HAP-1 (cell line): Measurements from ENCODE around the gene NFU1.
"Not testable (repeated sequence)": the region's sequence is repeated elsewhere in the genome, so short reads cannot be mapped to it uniquely, and the experiment has no call there.

Source experiments
- DNase-seq, 2 experiments: peaks; one replicate each; pipeline ENCODE4 v3.0.0-alpha.2; 2016 to 2020; ENCODE audit warnings: low spot score in 2 of 2
- H3K27me3 ChIP-seq: fragments of 250-450 bp; sonication (Bioruptor Pico); 2 replicates; pipeline ENCODE4 v1.5.1; 2020; ENCODE audit warnings: low read depth, mild to moderate bottlenecking, moderate library complexity
- H3K36me3 ChIP-seq: fragments of 250-450 bp; sonication (Bioruptor Pico); replicated peaks from 2 replicates; pipeline ENCODE4 v1.5.1; 2020; ENCODE audit warnings: mild to moderate bottlenecking
- H3K4me1 ChIP-seq: fragments of 250-450 bp; sonication (Bioruptor Pico); 2 replicates; pipeline ENCODE4 v1.5.1; 2020; ENCODE audit warnings: mild to moderate bottlenecking
- H3K4me3 ChIP-seq: fragments of 250-450 bp; sonication (Bioruptor Pico); 2 replicates; pipeline ENCODE4 v1.5.1; 2020; ENCODE audit warnings: mild to moderate bottlenecking, moderate library complexity
- H3K9me3 ChIP-seq: fragments of 250-450 bp; sonication (Bioruptor Pico); 2 replicates; pipeline ENCODE4 v1.5.1; 2020; ENCODE audit warnings: mild to moderate bottlenecking, moderate library complexity
- in situ Hi-C: fragments of 300-500 bp; cut with MboI; formaldehyde crosslinking; loops from 3 replicates; pipeline ENCODE4 v1.14.3; 2020; ENCODE audit warnings: low sequenced_read_pairs, inconsistent platforms, mixed read lengths

The NFU1 gene

DNA sequence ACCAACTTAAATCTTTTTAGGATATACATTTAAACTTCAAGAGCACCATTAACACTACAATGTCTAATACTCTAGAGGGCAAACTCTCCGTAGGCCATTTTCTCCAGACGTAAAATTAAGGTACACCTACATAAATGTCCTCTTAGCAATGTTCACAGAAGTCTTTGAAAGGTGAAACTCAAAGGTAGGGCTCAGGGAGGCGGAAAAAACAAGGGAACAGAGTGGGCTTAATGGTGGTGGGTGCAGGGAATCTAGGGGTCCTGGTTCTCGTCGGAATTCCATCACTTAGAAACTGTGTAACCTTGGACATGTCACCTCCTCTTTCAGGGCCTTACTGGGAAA, 668 bp downstream of the NFU1 start:
- peak overlapping the region; percentile 93 for H3K4me3 ChIP-seq
- in situ Hi-C loops: no loop called here
- peak in 1 of 2 experiments; percentile 23 for DNase-seq

DNA sequence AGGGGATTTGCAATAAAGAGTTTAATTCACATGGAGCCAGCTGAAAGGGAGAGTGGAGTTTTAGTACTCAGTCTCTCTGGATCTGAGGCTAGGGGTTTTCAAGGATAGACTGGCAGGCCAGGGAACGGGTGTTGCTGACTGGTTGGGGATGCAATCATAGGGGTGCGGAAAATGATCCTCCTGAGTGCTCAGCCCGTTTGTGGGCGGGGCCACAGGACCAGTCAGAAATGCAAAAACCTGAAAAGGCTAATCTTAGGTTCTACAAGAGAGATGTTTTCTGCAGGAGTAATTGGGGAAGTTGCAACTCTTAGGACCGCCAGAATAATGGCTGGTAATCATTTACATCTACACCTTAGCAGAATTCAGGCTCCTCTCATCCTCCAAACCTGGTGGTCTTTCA, 2.5 kb downstream of the NFU1 start:
- peaks cover 14% of the 10 kb centered on the region for H3K4me1 ChIP-seq
- no peak overlapping the region for H3K4me3 ChIP-seq
- no peaks in the 10 kb centered on the region for H3K27me3 ChIP-seq
- in situ Hi-C loops: no loop called here
- DNase-seq: no peak
- H3K9me3 ChIP-seq: no peaks in the 10 kb centered on the region
- no peaks in the 10 kb centered on the region for H3K36me3 ChIP-seq

More for the DNA sequence above, 668 bp downstream of the NFU1 start:
- Histone ChIP-seq H3K9me3 (no peaks in the 10 kb centered on the region), H3K4me1 (peaks cover 14% of the 10 kb centered on the region), H3K36me3 (no peaks in the 10 kb centered on the region), H3K27me3 (no peaks in the 10 kb centered on the region)

DNA sequence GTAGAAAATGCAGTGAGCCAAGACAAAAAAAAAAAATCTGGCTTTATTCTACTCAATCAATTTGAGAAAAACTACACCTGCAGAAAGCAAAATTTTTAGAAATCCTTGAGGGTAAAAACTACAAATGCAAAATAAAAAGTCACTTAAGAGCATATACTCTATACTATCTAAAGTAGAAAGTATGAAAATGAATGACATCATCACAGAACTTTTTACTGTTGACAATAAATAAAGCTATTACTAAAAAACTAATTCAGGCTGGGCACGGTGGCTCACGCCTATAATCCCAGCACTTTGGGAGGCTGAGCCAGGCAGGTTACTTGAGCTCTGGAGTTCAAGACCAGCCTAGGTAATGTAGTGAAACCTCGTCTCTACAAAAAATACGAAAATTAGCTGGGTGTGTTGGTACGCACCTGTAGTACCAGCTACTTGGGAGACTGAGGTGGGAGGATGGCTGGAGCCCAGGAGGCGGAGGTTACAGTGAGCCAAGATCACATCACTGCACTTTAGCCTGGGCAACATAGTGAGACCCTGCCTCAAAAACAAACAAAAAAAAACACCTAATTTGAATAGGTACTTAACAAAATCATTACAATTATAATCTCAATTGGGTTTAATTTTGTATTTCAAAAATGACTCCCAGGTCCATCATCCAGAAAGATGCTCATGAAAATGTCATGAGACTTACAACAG, 7.6 kb downstream of the NFU1 start:
- Histone ChIP-seq H3K27me3 (no peaks in the 10 kb centered on the region), H3K4me1 (no peaks in the 10 kb centered on the region; the same call in 1 of the 2 replicates), H3K36me3 (peaks cover 21% of the 10 kb centered on the region), H3K4me3 (no peak overlapping the region), H3K9me3 (no peaks in the 10 kb centered on the region)
- no peak for DNase-seq
- in situ Hi-C loops: no loop called here

DNA sequence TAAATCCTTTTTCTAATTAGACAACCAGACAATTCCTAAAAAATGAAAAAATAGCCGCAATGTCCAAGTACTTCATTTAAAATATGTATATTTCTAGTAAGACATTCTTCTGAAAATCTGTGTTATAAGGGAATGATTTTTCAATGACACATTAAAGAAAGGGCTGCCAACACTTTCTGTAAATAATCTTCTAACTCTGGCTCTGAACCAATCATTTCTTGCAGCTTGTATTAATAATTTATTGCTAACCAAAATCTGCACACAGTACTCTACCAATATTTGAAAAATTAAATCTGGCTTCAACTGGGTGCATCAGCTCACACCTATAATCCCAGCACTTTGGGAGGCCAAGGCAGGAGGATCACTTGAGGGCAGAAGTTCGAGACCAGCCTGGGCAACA, 8.3 kb downstream of the NFU1 start:
- DNase-seq: no peak
- Histone ChIP-seq H3K4me1 (no peaks in the 10 kb centered on the region; the same call in 1 of the 2 replicates), H3K4me3 (no peak overlapping the region), H3K27me3 (no peaks in the 10 kb centered on the region), H3K9me3 (no peaks in the 10 kb centered on the region), H3K36me3 (peaks cover 21% of the 10 kb centered on the region)
- in situ Hi-C loops: no loop called here

DNA sequence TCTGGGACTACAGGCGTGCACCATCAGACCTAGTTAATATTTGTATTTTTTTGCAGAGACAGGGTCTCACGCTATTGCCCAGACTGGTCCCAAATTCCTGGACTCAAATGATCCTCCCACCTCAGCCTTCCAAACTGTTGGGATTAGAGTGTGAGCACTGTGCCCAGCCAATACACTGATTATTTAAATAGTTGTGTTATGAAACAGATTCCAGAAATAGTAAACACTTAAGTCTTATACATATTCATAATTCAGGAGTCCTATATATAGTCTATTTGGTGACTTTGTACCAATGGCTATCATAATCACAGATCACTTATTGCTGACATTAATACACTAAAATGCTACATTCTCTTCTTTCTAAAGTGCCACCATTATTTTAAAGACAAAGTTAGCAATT, 12.8 kb downstream of the NFU1 start:
- Histone ChIP-seq H3K36me3 (peaks cover 26% of the 10 kb centered on the region), H3K9me3 (no peaks in the 10 kb centered on the region), H3K4me3 (no peak overlapping the region), H3K27me3 (no peaks in the 10 kb centered on the region), H3K4me1 (no peaks in the 10 kb centered on the region; the same call in 1 of the 2 replicates)
- no peak for DNase-seq
- in situ Hi-C loops: no loop called here

DNA sequence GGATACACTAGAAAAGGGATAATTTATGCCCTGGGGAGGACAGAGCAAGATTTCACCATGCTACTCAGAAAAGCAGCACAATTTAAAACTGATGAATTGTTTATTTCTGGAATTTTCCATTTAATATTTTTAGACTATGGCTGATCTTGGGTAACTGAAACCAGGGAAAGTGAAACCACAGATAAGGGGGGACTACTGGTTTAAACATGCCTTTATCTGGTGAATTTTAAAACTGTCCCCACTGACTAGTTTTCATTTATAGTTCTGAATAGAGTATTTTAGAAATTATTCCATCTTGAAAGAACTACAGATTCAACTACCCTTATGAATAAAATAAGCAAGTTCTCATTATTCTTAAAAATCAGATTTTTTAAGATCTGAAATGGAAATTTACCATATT, 15.0 kb downstream of the NFU1 start:
- no peak overlapping the region for H3K4me3 ChIP-seq
- H3K36me3 ChIP-seq: peaks cover 30% of the 10 kb centered on the region
- in situ Hi-C loops: no loop called here
- H3K27me3 ChIP-seq: no peaks in the 10 kb centered on the region
- no peak for DNase-seq
- no peaks in the 10 kb centered on the region for H3K4me1 ChIP-seq
- H3K9me3 ChIP-seq: no peaks in the 10 kb centered on the region

DNA sequence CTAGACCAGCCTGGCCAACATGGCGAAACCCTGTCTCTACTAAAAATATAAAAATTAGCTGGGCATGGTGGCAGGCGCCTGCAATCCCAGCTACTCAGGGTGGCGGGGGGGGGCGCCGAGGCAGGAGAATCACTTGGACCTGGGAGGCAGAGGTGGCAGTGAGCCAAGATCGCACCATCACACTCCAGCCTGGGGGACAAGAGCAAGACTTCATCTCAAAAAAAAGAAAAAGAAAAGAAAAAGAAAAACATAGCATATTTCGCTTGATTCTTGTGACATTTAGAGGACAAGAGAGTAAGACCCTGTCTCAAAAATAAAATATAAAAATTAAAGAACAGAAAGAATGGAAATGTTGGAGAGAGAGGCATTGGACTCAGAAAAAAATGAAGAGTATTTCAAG, 18.1 kb downstream of the NFU1 start:
- H3K27me3 ChIP-seq, H3K4me1 ChIP-seq, DNase-seq, H3K9me3 ChIP-seq, H3K4me3 ChIP-seq, in situ Hi-C loops: not testable (repeated sequence)
- H3K36me3 ChIP-seq: peaks cover 19% of the 10 kb centered on the region

DNA sequence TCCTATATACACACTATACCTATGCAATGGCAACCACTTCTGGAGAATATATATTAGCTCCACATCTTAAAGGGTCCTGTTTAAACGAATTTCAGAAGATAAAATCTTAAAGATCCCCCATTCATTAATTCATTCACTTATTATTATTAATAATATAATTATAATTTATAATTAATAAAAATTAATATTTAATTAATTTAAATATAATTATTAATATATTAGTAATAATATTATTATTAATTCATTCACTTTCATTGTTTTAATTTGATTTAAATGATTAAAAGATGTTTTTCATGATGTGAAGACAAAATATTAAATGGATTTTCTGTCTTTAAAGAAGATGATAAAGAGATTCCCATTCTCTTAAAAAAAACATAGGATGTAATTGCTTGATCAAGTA, 21.1 kb downstream of the NFU1 start:
- Histone ChIP-seq H3K9me3 (no peaks in the 10 kb centered on the region), H3K4me1 (no peaks in the 10 kb centered on the region), H3K27me3 (no peaks in the 10 kb centered on the region), H3K4me3 (no peak overlapping the region), H3K36me3 (peaks cover 21% of the 10 kb centered on the region)
- no peak for DNase-seq
- in situ Hi-C loops: no loop called here

DNA sequence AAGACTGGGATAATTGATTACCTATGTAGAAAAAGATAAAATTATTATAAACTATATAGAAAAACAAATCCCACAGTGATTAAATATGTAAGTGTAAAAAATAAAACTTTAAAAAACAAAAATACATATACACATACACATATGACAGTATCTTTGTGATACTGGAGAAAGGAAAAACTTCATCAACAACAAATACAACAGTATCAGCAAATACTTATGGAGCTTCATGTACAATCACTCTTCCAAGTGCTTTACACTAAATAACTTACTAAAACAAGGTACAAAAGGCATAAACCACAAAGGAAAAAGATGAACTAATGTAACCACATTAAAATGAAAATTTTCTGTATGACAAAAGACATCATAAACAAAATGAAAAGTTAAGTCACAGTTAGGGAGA, 26.1 kb downstream of the NFU1 start:
- in situ Hi-C loops: no loop called here
- peaks cover 12% of the 10 kb centered on the region for H3K36me3 ChIP-seq
- H3K4me1 ChIP-seq: no peaks in the 10 kb centered on the region
- no peaks in the 10 kb centered on the region for H3K27me3 ChIP-seq
- DNase-seq: no peak
- H3K9me3 ChIP-seq: no peaks in the 10 kb centered on the region
- no peak overlapping the region for H3K4me3 ChIP-seq

DNA sequence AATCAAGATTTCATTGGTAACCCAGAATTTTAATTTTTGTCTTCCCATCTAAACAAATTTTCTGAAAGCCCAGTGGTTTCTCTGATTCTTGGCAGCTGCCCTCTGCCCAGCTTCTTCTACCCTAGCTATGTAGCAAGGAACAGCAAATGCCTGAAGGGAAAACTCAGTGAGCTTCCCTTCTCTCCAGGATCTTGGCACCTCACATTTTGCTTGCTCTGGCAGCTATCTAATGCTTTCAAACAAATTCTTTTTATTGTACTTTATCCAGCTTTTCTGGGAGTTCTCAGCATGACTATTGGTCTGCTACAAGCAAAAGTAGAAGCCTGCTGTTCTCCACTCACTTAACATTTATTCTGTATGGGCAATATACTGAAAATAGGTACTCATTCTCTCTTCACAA, 31.9 kb downstream of the NFU1 start:
- DNase-seq: no peak
- Histone ChIP-seq H3K27me3 (no peaks in the 10 kb centered on the region), H3K4me3 (no peak overlapping the region), H3K9me3 (no peaks in the 10 kb centered on the region), H3K4me1 (no peaks in the 10 kb centered on the region), H3K36me3 (peaks cover 14% of the 10 kb centered on the region)
- in situ Hi-C loops: no loop called here

DNA sequence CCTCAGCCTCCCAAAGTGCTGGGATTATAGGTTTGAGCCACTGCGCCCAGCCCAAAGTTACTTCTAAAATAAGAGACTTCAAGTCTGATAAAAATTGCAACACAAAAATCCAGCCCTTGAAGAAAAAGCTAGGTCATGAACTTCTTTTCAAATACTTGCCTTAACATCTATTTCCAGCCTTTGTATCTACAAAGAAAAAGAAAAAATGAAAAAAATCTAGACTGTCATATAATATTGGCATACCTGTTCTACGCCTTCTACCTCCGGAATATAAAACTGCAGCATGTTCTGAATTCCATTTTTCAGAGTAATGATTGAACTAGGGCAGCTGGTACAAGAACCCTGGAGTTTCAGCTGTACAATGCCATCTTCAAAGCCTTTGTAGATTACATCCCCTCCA, 37.1 kb downstream of the NFU1 start:
- Histone ChIP-seq H3K9me3 (no peaks in the 10 kb centered on the region), H3K4me1 (no peaks in the 10 kb centered on the region; the same call in 1 of the 2 replicates), H3K4me3 (no peak overlapping the region), H3K27me3 (no peaks in the 10 kb centered on the region), H3K36me3 (peaks cover 9% of the 10 kb centered on the region)
- no peak for DNase-seq
- in situ Hi-C loops: no loop called here

DNA sequence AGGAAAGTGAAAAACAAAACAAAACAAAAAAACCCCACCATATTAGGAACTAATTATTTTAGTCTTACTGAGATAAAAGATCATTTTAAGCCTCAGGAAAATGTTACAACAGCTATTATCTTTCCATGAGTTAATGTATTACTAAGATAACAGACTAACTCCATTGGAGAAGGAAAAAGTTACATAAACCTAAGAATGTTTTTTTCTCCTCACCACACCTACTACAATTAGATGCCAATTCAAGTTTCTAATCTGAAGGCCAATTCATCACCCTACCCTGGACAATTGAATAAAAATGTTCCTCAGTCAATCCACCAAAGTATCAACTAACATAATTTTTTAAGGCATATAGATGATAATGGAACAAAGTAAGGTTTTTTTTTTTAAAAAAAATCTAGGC, 40.0 kb downstream of the NFU1 start:
- in situ Hi-C loops: no loop called here
- H3K9me3 ChIP-seq: no peaks in the 10 kb centered on the region

DNA sequence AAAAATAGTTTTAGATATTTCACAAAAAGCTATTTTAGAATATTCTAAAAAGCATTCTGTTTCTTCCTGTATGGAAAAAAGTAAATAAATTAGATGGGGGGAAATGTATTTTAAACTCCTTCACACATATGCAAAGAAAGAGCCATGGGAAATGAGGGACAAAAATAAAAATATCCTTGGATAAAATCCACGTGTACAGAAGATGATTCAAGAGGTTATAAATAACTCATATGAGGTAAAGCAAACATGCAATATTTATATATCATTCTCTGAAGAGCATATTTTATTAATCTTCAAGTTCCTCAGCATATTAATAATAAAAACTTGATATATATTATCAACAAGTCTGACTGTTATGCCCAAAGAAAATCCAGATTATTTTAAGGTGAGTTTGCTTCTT, 41.4 kb downstream of the NFU1 start:
- DNase-seq: no peak
- Histone ChIP-seq H3K27me3 (no peaks in the 10 kb centered on the region), H3K9me3 (no peaks in the 10 kb centered on the region), H3K36me3 (peaks cover 6% of the 10 kb centered on the region), H3K4me3 (no peak overlapping the region), H3K4me1 (no peaks in the 10 kb centered on the region; the same call in 1 of the 2 replicates)
- in situ Hi-C loops: no loop called here

More for the DNA sequence above, 40.0 kb downstream of the NFU1 start:
- no peak for DNase-seq
- Histone ChIP-seq H3K4me1 (no peaks in the 10 kb centered on the region; the same call in 1 of the 2 replicates), H3K27me3 (no peaks in the 10 kb centered on the region), H3K36me3 (peaks cover 6% of the 10 kb centered on the region), H3K4me3 (no peak overlapping the region)

DNA sequence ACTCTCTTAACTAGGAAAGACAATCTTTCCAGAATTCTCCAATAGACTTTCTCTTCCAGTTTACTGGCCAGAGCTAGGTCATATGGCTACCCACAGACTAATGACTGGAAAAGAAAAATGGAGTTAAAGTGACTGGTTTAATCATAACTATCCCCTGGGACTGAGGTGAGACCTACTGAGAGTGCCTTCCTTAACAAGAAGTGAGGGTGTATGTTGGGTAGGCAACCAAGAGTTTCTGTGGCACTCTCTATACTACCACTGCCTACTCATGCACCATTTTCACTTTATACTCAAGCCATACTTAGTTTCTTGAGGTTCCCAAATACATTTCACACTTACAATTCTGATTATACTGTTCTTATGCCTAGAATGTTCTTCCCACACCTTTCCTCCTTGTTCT, 43.3 kb downstream of the NFU1 start:
- H3K4me3 ChIP-seq: no peak overlapping the region
- no peaks in the 10 kb centered on the region for H3K9me3 ChIP-seq
- H3K27me3 ChIP-seq: no peaks in the 10 kb centered on the region
- no peak for DNase-seq
- peaks cover 6% of the 10 kb centered on the region for H3K36me3 ChIP-seq
- H3K4me1 ChIP-seq: no peaks in the 10 kb centered on the region; the same call in none of the 2 replicates
- in situ Hi-C loops: no loop called here

DNA sequence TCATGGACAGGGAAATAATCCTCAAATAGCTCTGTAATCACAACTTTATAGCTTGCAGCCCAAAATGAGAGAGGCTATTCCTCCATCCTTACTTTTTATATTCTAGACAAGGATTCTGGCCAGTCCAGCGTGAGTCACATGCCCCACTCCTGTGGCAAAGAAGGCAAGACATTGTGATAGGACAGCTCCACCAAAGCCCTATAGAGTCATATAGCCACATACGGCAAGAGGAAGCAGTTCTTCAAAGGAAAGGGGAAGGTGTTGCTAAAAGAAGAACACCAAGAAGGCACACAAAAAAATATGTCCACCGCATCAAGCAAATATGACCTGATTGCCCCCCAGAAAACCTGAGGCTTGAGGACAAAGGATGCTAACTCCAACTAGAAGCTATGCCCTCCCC, 46.8 kb downstream of the NFU1 start:
- H3K36me3 ChIP-seq: 0 out of 2 replicates have a peak, but pooled peaks cover 6% of the 10 kb centered on the region
- peaks cover 4% of the 10 kb centered on the region for H3K4me1 ChIP-seq
- no peaks in the 10 kb centered on the region for H3K27me3 ChIP-seq
- in situ Hi-C loops: no loop called here
- H3K4me3 ChIP-seq: no peak overlapping the region
- no peaks in the 10 kb centered on the region for H3K9me3 ChIP-seq
- DNase-seq: no peak
